Putamen (tissue), 1 donor: ENCODE data around the gene COL2A1.

Source experiments
- DNase-seq: peaks from one replicate; pipeline ENCODE4 v3.0.0-alpha.2; 2016; ENCODE audit warnings: low spot score

Gene COL2A1

DNA sequence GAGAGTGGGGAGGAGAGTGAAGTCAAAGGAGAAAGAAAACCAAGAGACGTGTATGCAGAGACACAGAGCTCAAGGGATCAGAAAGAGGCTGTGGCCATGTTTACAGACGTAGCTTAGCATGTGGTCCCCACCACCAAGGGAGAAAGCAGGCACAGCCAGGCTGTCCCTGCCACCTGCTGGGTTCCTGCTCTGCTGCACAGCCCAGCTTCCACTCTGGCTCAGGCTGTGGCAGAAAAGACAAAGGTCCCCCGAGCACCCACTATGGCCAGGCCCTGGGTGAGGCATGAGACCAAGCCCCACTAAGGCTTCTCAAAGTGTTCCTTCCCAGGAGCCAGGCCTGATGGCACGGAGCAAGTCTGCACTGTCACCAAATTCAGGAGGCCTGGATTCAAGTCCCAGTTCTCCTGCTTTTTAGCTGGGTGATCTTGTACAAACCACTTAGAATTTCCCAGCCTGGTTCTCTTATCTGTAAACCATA lies 25.9 kb upstream of the COL2A1 start:
- no peak for DNase-seq

DNA sequence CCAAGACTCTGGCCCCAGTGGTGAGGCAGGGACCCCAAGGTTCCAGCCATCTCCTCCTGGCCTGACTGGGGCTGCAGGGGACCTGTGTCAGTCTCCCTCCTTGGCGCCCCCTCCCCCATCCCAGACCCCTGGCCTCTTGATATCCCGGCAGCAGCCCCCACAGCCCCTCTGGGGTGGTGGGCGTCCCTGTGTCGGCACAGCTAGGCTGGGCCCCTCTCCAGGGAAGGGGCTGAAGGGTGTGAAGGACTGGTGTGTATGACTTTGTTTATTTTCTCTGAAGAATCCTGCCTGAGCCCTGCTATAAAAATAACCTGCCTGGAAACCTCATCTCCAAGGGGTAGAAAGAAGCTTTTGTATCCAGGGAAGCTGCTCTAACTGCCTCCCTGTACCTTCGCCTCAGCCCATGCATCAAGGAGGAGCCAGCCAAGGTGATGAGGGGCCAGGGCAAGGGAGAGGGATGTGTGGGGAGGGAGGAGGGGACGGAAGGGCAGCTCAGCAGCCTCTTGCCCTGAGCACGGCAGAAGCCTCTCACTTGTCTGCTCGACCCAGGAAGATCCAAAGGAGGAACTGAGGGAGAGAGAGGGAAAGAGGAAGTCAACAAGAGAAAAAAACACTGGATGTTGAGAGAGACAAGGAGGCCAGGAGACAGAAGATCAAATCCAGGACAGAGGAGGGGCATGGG lies 25.4 kb upstream of the COL2A1 start:
- DNase-seq, result no peak

DNA sequence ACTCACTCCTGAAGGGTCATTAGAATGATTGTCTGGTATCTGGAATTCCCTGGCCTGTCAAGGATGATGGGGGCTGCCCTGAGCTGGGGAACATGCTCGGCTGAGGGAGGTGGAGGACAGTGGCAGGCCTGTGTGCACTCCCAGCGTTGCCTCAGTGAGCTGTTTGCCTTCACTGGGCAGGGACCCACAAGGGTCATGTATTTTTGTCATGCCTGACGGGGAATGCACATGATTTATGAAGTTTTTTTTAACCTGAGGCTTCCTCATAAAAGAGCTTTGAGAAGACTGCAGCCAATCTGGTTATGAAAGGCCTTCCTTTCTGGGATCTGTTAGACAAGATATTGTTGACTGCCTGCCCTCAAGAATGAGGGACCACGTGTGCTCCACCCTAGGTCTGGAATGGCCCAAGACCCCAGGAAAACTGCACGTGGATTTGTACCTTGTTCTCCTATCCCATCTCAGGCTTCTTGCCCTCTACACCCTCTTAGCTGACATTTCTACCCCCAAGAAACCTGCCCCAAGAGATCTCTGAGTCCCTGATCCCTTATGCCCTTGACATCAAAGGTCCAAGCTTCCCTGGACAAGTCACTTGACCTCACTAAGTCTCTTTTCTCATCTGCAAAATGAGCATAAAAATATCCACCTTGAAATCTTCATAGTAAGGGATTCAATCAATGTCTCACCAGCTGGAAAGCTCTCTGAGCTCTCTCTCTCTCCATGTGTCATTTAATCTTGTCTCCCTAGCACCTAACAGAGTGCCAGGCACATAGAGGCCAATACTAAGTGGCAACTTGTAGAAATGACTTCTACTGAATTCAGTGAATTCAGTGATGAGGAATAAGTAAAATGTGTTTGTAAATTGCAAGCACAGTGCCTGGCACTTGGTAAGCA lies 24.5 kb upstream of the COL2A1 start:
- no peak for DNase-seq

DNA sequence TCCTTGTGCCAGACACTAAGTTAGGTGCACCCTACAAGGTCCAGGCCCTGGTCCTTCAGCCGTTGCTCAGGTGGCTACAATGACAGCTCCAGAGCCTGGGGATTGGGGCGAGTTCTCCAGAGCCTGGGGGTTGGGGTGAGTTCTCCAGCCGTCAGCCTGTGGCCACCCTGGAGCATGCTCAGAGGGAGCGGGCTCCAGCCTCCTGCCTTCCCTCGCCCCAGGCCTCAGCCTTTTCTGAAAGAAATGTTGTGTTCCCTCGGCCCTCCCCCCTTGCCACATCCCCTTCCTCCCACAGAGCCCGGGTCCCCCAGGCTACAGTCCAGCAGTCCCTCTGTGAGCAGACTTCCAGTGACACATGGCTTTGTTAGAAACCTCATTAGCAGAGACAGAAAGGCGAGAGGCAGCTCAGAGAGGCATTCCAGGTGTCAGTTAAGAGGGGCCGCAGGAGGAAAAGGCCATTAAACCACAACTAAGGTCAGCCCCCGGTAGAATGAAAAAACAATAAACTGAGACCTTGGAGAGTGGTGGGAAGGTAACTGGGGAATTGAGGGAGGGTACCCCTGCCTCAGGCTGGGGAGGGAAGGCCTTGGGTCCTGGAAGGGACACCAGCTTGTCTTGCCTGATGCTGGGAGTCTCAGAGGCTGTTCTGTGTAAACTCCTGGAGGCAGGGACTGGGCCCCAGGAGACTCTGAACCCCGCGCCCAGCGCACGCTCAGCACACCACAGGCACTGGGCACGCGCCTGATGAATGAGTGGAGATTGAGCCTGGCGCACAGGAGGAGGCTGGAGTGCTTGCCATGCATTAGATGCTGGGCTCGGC lies 23.1 kb upstream of the COL2A1 start:
- no peak for DNase-seq

DNA sequence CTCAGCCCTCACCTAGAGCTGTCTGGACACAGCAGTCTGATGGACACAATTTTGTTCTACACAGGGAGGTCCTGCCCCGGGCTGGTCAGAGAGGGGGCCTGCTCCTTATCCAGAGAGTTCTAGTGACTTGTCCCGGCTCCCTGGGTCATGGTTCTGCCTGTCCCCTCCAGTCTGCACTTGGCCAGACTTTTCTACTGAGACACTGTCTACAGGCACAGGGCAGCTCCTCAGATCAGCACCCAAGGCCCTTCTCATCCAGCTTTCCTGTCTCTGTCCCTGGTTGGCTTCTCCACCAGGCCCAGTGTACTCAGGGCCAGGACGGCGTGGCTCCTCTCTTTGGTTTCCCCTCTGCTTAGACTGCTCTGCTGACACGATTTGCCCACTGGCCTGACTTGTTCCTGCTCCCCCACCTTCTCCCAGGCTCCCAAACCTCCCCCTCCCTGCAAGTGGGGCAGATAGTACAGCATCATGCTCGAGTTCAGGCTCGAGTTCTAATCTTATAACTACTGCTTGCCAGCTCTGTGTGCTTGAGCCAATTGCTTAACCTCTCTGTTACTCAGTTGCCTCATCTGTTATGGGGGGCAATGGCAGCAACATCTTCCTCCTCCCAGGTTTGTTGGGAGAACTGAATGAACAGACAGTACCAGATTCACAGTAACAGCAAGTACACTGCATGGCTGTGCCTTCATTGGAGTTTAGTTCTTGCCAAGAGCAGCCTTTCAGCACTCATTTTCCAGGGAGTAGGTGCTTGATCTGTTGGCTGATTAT lies 22.0 kb upstream of the COL2A1 start:
- no peak for DNase-seq

DNA sequence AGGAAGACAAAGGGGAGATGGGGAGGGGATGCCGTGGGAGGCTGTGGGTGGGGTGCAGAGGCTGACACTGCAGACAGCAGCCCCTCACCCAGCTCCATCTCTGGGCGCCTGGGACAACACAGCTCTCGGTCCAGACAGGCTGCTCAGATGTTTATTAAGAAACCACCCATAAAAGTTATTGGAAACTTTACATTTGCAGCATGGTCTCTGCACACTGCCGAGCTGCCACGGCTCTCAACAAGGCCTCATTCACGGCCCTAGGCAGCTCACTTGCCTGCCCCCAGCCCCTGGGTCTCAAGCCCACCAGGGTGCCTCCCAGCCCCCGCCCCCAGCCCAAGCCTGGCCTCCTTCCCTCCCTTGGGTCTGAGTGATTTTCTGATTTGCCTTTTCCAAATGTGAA lies 21.0 kb upstream of the COL2A1 start:
- DNase-seq, result no peak

DNA sequence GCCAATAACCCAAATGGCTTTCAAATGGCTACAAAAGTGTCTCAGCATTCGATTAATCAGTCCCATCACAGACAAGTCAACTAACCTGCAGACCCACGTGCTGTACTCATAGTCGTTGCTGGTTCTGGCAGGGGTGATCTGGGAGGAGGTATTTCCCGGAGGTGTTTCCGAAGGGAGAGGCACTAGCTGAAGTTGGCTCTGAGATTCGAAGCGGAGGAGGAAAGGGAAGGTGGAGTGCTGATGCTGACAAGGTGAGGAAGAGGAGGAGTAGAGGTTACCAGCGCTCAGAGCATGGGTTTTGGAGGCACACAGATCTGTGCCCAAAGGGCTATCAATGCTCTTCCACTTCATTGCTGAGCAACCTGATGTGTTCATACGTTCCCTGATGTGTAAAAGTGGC lies 20.5 kb upstream of the COL2A1 start:
- DNase-seq, result no peak

DNA sequence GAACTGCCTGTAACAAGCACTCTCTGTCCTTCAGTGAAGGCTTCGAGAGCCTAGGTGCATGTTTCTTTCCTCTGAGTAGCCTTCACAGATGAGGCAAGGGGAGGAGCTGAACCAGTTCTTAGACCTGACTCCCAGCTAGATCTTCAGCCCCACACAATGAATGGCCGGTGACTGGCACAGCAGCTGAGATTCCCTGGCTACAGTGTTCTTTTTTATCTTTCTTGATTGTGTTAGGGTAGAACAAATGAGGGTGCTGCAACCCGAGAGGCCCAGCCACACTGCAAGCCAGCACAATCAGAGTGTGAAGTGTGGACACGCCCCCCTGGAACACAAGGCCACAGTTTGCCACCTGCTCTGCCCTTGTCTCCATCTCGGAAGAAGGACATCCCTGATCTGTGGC lies 19.1 kb upstream of the COL2A1 start:
- DNase-seq, result no peak

DNA sequence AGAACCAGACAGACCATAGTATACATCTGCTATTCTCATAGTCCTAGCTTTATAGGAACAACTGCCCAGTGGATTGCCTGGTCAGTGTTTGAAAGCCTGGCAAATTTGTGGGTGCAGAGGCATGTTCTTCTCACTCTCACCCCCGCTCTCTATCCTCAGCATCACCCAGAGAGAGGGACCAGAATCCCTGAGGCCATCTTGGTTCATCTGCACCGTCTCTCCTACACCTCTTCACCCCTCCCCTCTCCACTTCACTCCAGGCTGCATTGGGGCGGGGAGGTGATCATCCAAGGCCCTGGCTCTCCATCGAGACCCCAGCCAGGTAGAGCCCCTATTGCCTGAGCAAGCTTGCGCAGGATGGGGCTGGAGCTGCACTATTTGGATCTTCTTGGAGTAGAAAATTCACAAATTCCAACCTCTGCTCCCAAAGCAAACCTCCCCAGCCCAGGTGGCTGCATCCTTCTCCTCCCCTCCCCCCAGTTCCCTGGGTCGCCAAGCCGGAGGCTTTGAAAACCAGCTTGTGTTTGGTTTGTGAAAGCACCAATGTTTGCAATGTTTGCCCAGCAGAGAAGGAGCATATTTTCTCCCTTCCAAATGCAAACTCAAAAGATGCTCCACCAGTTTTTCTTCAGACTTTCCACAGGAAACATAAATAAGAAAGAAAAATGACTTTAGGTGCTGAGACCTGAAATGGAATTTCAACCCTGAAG lies 18.6 kb upstream of the COL2A1 start:
- DNase-seq, result no peak

DNA sequence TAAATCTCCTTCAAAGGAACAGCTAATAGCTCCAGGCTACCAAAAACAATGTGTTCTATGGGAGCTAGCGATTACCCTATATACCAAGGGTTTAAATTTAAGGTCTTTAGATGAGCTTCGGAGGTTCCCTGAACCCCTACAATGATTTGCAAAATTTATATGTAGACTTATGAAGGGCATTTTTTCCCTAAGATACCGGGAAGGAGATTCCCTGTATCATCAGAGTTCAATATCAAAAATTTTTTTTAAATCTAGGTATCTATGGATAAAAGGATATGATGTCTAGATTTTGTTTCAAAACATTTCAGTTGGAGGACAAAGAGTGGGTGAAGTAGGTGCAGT lies 17.9 kb upstream of the COL2A1 start:
- DNase-seq, result no peak

DNA sequence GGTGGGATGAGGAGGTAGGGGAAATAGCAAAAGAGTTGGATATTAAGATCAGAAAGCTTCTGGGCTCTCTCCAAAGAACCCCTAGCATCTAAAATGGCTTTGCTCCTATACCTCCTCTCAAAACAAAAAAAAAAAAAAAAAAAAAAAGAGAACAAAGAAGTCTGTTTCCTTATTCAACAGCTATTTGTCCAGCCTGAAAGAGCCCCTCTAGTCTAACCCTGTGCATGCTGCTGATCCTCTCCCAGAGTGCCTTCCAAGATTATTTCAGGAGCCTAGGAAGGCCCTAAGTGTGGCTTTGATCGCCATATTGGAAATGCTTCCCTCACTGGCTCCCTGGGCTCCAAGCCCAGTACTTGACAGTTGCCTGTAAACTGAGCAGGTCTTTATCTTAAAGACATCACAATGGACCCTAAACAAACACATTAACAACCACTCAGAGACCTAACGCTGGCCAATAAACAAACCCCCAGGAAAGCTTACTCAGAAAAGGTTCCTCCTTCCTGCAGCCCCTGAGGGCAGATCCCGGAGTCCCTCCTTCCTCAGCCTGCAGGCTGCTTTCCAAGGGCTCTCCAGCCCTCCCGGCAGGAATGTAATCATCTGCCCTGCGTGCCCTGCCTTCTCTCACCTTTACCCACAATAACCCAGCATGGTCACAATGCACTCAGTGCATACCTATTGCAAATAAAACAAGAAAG lies 17.4 kb upstream of the COL2A1 start:
- no peak for DNase-seq

DNA sequence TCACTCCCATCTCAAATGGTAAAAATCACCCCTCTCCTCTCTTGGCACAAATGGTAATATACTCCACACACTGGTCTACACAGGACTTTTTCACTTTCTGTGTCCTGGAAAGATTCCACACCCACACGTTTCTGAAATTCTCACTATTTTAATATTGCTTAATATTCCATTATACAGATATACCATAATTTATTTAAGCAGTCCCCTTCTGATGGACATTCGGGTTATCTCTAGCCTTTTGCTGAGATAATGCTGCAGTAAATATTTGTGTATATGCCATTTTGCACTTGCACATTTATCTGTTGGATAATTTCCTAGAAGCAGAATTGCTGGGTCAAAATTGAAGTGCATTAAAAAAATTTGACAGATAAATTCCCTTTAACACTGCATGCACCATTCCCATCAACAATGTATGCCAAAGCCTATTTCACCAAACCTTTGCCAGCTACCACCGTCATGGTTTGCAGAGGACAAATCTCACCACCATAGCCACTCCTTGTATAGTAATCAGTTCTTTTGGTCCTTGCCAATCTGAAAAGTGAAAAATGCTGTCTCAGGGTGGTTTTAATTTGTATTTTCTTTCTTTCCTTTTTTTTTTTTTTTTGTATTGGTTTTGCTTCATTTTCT lies 15.5 kb upstream of the COL2A1 start:
- DNase-seq, result no peak

DNA sequence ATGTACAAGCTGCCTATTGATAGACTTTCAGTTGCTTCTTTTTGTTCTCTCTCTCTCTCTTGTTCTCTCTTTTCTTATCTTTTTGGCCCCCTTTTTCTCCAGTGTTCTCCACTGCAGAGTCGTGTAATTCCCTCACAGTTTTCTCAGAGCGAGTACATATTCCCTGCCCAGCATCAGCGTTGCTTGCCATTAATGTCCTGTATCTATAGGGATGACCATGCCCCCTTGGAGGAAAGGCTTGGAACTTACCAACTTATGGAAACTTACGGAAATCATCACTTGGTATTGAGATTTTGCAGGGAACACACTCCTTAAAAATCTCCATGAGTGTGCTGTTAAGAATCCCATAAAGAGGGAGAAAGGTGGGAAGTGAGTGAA lies 14.3 kb upstream of the COL2A1 start:
- no peak for DNase-seq

DNA sequence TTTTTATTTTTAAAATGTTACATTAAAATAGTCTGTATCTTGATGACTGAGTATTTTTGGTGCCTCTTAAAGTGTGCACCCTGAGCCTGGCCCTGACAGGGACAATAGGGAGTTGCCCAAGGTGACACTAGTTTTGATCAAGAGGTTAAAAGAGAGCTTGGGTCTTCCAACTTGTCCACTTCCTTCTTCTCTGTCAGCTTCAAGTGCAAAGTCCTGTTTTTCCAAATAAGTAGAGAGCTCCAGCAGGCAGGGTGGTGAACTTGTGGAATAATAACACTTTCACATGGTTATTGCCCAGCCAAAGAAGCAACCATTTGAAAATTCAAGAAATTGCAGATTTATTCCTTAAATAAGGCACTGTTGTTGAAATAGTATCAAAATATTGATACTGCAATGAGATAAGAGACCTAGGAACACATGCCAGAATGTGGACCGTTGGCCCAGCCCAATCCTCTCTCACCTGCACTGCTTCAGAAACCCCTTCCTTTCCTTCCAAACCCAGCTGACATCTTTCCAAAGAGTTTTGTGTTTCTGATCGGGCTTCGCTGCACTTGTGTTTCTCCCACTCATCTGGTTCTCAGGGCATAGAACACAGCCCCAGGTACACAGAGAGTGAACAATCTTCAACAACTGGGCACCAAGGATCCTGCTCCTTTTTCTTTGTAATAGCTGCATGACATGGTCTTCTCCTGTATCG lies 13.8 kb upstream of the COL2A1 start:
- DNase-seq, result no peak

DNA sequence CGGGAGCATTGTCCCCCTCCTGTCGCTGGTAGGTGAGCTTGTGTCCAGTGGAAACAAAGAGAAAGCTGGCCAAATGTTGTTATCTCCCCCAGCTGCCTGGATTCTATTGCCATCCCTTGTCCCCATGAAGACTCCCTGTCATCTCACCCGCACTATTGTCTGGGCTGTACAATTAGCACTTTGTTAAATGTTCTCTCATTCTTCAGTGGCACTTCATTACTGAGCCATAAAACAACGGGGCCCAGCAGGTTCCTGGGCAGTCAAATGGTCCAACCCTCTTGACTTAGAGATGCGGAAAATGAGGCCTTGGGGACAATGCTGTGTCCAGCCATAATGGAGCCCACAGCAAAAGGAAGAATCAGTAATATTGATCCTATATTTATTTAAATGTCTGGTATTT lies 13.2 kb upstream of the COL2A1 start:
- peak; percentile 62 for DNase-seq

DNA sequence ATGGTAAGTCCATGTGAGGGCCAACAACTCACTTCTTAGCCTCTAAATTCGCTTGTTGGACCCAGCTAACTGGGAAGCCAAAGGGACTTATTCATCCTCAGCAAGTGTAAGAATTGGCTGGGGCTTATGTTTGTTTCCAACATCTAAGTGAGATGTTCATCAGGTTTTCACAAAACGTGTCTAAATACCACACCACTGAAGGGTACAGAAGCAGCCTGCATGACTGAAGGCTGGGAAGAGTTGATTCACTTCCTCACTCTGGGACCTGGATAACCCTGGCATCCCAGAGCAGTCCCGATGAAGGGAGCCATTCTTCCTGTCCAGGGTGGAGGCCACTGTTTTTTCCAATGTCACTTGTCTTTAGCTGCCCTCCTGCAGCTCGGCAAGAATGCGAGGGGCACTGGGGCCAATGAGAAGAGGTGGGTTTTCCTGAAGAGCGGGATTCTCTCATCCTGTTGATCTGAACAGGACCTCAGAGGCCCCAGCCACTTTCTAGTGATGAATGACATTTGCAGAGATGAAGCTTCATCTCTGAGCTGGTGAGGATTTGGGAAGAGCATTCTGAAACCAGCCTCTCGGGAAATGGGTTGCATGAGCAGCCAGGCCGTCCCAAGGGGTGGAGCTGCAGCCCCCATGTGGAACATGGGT lies 12.2 kb upstream of the COL2A1 start:
- DNase-seq, result no peak

DNA sequence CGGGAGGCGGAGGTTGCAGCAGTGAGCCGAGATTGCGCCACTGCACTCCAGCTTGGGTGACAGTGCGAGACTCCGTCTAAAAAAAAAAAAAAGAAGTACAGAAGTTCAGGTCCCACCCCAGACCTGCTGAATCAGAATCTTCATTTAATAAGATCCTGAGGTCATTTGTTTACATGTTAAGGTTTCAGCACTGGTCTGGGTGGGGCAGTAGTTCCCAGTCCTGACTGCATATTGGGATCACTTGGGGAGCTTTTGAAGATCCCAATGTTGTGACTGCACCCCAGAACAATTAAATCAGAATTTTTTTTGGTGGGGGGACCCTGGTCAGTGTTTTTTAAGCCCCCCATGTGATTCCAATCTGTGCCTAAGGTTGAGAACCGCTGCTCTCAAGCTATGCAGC lies 11.7 kb upstream of the COL2A1 start:
- no peak for DNase-seq

DNA sequence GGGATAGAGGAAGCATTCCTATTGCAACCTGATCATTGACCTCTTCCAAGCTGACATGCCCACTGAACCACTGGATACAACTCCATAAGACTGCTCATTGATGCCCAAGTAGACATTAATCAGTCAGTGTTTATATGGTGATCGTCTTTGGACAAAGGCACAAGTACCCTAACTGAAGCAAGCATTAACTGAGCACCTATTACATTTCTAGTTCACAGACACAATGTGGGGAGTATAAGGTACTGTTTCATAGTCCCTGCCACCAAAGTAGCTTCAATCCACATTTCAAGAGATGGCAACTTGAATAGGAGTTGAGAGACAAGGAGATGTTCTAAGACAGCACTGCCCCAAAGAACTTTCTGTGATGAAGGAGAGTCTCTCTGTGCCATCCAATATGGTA lies 10.9 kb upstream of the COL2A1 start:
- DNase-seq, result no peak

DNA sequence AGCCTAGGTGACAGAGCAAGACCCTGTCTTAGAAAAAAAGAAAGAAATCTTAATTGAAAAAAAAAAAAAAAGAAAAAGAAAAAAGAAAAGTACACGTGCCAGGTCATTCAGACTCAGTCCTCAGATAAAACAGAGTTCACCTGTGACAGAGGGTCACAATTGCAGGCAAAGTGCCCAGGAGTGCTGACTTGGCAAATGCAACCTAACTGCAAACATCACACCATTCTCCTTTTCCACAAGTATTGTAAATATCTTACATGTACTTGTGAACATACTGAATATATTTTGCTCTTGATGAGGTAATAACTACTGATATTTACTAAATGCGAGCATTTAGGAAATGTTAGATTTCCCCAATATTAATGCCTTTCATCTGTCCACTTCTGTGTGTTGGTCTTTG lies 9.0 kb upstream of the COL2A1 start:
- DNase-seq, result no peak
